Nephron progenitor cell (in vitro differentiated cells): Measurements from ENCODE around the gene KRT78.

Source experiments
- DNase-seq: peaks from one replicate; pipeline ENCODE4 v3.0.0; 2021
- H3K27ac Mint-ChIP-seq: 2 replicates; pipeline ENCODE4 v1.8.0; 2021; ENCODE audit warnings: mild to moderate bottlenecking, moderate library complexity, mixed read lengths
- H3K27me3 Mint-ChIP-seq: 2 replicates; pipeline ENCODE4 v1.8.0; 2021; ENCODE audit warnings: mild to moderate bottlenecking, low read depth, mixed read lengths; ENCODE audit not compliant: poor library complexity
- H3K36me3 Mint-ChIP-seq: 2 replicates; pipeline ENCODE4 v1.8.0; 2021; ENCODE audit warnings: low read depth, mixed read lengths
- H3K4me1 Mint-ChIP-seq: 2 replicates; pipeline ENCODE4 v1.8.0; 2021; ENCODE audit warnings: mixed read lengths
- H3K4me3 Mint-ChIP-seq: 2 replicates; pipeline ENCODE4 v1.8.0; 2021; ENCODE audit warnings: mild to moderate bottlenecking, moderate library complexity, mixed read lengths
- H3K9me3 Mint-ChIP-seq: 2 replicates; pipeline ENCODE4 v1.8.0; 2021; ENCODE audit warnings: mild to moderate bottlenecking, moderate library complexity, mixed read lengths
- TF ChIP-seq, protein P1 (sequence below): fragments of 200-600 bp; sonication (generic); IDR thresholded peaks from 2 replicates; pipeline ENCODE4 v1.5.0; 2021; ENCODE audit warnings: antibody characterized with exemption

Gene KRT78

DNA sequence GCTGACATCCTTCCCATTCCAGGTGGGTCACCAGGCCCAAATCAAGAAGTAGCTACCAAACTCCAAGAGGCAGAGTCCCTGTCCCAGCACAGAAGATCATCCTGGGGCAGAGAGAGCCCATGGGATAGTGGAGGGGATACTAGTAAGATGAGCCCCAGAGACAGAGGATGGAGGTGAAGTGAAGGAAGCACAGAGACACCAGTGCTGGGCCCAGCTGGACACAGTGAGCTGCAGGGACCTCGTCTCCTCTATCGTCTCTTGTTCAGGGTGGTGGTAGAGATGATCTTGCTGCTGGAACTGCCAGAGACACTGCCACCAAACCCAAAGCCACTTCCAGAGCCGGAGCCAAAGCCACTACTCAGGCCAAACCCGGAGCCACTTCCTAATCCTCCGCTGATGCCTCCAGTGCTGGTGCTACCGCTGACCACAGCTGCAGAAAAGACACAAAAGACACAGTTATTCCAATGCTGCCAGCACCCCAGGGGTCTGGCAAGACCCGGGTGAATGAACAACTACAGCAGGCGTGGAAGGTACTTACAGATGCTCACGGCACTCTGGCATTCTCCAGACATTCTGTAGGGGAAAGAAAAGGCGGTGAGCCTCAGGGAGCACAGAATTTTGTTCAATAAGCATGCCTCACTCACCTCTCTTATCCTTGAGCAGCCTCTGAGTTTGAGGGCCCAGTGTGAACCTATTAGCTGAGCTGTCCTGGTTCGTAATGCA, 41.8 kb downstream of the KRT78 start:
- H3K4me3 Mint-ChIP-seq, result no peak overlapping the region
- no peaks in the 10 kb centered on the region for H3K9me3 Mint-ChIP-seq

DNA sequence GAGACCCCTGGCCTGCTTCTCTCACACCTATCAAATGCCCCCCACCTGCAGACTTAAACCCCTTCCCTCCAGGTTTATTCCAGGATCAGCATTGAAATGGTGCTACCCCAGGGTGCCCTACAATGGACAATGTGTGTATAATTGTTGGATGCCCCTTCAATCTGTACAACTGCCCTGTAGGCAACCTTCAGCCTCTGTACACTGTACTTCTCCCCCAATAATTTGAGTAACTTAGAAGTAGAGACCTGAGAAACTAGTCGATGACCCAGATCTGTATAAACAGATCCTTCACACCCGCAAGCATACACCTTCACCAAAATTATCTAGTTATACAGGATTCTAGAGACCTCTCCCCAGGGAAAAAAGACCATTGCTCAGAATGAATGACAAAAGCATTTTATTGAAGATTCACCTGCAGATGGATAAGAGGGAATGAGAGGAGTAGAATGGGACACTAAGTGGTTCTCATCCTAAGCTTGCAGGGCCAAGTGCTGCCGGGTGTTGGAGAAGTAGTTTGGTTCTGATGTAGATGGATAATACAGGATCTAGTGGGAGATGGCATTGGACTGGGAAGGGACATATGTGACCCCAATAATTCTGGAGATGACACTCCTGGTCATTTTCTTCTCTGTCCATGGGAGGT, 42.5 kb downstream of the KRT78 start:
- peaks cover 24% of the 10 kb centered on the region for H3K27me3 Mint-ChIP-seq
- no peak overlapping the region for H3K4me3 Mint-ChIP-seq
- H3K9me3 Mint-ChIP-seq, result no peaks in the 10 kb centered on the region
- no peak overlapping the region for H3K27ac Mint-ChIP-seq
- no peak for DNase-seq
- no peaks in the 10 kb centered on the region for H3K36me3 Mint-ChIP-seq
- TF ChIP-seq, protein P1, sequence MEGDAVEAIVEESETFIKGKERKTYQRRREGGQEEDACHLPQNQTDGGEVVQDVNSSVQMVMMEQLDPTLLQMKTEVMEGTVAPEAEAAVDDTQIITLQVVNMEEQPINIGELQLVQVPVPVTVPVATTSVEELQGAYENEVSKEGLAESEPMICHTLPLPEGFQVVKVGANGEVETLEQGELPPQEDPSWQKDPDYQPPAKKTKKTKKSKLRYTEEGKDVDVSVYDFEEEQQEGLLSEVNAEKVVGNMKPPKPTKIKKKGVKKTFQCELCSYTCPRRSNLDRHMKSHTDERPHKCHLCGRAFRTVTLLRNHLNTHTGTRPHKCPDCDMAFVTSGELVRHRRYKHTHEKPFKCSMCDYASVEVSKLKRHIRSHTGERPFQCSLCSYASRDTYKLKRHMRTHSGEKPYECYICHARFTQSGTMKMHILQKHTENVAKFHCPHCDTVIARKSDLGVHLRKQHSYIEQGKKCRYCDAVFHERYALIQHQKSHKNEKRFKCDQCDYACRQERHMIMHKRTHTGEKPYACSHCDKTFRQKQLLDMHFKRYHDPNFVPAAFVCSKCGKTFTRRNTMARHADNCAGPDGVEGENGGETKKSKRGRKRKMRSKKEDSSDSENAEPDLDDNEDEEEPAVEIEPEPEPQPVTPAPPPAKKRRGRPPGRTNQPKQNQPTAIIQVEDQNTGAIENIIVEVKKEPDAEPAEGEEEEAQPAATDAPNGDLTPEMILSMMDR, result no peak
- peaks cover 11% of the 10 kb centered on the region for H3K4me1 Mint-ChIP-seq

More for the DNA sequence above, 41.8 kb downstream of the KRT78 start:
- Mint-ChIP-seq H3K27ac (no peak overlapping the region), H3K4me1 (peaks cover 11% of the 10 kb centered on the region), H3K36me3 (no peaks in the 10 kb centered on the region), H3K27me3 (peaks cover 20% of the 10 kb centered on the region)
- TF ChIP-seq, protein P1, result no peak
- DNase-seq, result no peak

GRCh38 chr12:52805739-52806138, 43.1 kb downstream of the KRT78 start:
- TF ChIP-seq, protein P1, result no peak
- H3K4me3 Mint-ChIP-seq, result no peak overlapping the region
- H3K4me1 Mint-ChIP-seq, result peaks cover 11% of the 10 kb centered on the region
- peaks cover 27% of the 10 kb centered on the region for H3K27me3 Mint-ChIP-seq
- no peaks in the 10 kb centered on the region for H3K36me3 Mint-ChIP-seq
- no peaks in the 10 kb centered on the region for H3K9me3 Mint-ChIP-seq
- no peak for DNase-seq
- H3K27ac Mint-ChIP-seq, result no peak overlapping the region

GRCh38 chr12:52805000-52805399, 43.8 kb downstream of the KRT78 start:
- peaks cover 11% of the 10 kb centered on the region for H3K4me1 Mint-ChIP-seq
- TF ChIP-seq, protein P1, result no peak
- H3K27ac Mint-ChIP-seq, result no peak overlapping the region
- H3K4me3 Mint-ChIP-seq, result no peak overlapping the region
- peaks cover 27% of the 10 kb centered on the region for H3K27me3 Mint-ChIP-seq
- no peaks in the 10 kb centered on the region for H3K9me3 Mint-ChIP-seq
- no peak for DNase-seq
- no peaks in the 10 kb centered on the region for H3K36me3 Mint-ChIP-seq

- no peak overlapping the region for H3K4me3 Mint-ChIP-seq
- peaks cover 11% of the 10 kb centered on the region for H3K27me3 Mint-ChIP-seq
- no peak for DNase-seq
- peaks cover 11% of the 10 kb centered on the region for H3K4me1 Mint-ChIP-seq
- H3K9me3 Mint-ChIP-seq, result no peaks in the 10 kb centered on the region
- H3K36me3 Mint-ChIP-seq, result no peaks in the 10 kb centered on the region
- H3K27ac Mint-ChIP-seq, result no peak overlapping the region
- TF ChIP-seq, protein P1, result no peak
These were observed 46.4 kb downstream of the KRT78 start for GRCh38 chr12:52802442-52802841.
